NCI-H1694 (cell line): Measurements from ENCODE around the gene ELANE.

Experiments used
- DNase-seq: peaks from one replicate; lab custom pipeline; 2025; lab: John Stamatoyannopoulos, UW

ELANE gene

GRCh38 chr19:852136-853013 lies at the start of gene ELANE:
Gene ELANE, plus strand, starts transcription at chr19:852303. Its CDS starts 26 bp downstream, at chr19:852329.
- DNase-seq: no peak

GRCh38 chr19:802498-803098 lies 49.5 kb upstream of the ELANE start:
- DNase-seq: no peak

GRCh38 chr19:803099-803561 lies 49.0 kb upstream of the ELANE start:
- no peak for DNase-seq

- no peak for DNase-seq
Measured at GRCh38 chr19:803686-804418, 48.3 kb upstream of the ELANE start.

GRCh38 chr19:804419-805165 lies 47.5 kb upstream of the ELANE start:
- no peak for DNase-seq

GRCh38 chr19:805166-805551 lies 46.9 kb upstream of the ELANE start:
- no peak for DNase-seq

- DNase-seq: no peak
Measured at GRCh38 chr19:805600-806550, 46.2 kb upstream of the ELANE start.

GRCh38 chr19:806815-807421 lies 45.2 kb upstream of the ELANE start:
- no peak for DNase-seq

GRCh38 chr19:807627-808422 lies 44.3 kb upstream of the ELANE start:
- DNase-seq: no peak

- DNase-seq: no peak
Measured at GRCh38 chr19:808423-808775, 43.7 kb upstream of the ELANE start.

- DNase-seq: no peak
Measured at GRCh38 chr19:810077-810855, 41.8 kb upstream of the ELANE start.

GRCh38 chr19:810883-811489 lies 41.1 kb upstream of the ELANE start:
- no peak for DNase-seq

- no peak for DNase-seq
Measured at GRCh38 chr19:811506-812048, 40.5 kb upstream of the ELANE start.

GRCh38 chr19:812049-812746 lies 39.9 kb upstream of the ELANE start:
- DNase-seq: no peak

- no peak for DNase-seq
Measured at GRCh38 chr19:812747-813218, 39.3 kb upstream of the ELANE start.

GRCh38 chr19:813219-814151 lies 38.6 kb upstream of the ELANE start:
- no peak for DNase-seq
